DMS53 treated with DMSO at 0.1 percent for 48 hours (cell line): ENCODE measurements around the gene STUM.

Source experiments
- DNase-seq: peaks from one replicate; lab custom pipeline; 2025; ENCODE audit not compliant: unreplicated experiment; lab: John Stamatoyannopoulos, UW

STUM gene

GRCh38 chr1:226650236-226650841 lies 101.8 kb downstream of the STUM start:
- no peak for DNase-seq

GRCh38 chr1:226651041-226651731 lies 102.6 kb downstream of the STUM start:
- no peak for DNase-seq

- DNase-seq, result no peak
Observed at GRCh38 chr1:226651732-226652105, 103.2 kb downstream of the STUM start.

GRCh38 chr1:226652613-226653012 lies 104.0 kb downstream of the STUM start:
- no peak for DNase-seq

GRCh38 chr1:226653311-226653921 lies 104.9 kb downstream of the STUM start:
- DNase-seq, result no peak

GRCh38 chr1:226654046-226654667 lies 105.6 kb downstream of the STUM start:
- DNase-seq, result no peak

GRCh38 chr1:226654668-226655055 lies 106.1 kb downstream of the STUM start:
- DNase-seq, result no peak

DNA sequence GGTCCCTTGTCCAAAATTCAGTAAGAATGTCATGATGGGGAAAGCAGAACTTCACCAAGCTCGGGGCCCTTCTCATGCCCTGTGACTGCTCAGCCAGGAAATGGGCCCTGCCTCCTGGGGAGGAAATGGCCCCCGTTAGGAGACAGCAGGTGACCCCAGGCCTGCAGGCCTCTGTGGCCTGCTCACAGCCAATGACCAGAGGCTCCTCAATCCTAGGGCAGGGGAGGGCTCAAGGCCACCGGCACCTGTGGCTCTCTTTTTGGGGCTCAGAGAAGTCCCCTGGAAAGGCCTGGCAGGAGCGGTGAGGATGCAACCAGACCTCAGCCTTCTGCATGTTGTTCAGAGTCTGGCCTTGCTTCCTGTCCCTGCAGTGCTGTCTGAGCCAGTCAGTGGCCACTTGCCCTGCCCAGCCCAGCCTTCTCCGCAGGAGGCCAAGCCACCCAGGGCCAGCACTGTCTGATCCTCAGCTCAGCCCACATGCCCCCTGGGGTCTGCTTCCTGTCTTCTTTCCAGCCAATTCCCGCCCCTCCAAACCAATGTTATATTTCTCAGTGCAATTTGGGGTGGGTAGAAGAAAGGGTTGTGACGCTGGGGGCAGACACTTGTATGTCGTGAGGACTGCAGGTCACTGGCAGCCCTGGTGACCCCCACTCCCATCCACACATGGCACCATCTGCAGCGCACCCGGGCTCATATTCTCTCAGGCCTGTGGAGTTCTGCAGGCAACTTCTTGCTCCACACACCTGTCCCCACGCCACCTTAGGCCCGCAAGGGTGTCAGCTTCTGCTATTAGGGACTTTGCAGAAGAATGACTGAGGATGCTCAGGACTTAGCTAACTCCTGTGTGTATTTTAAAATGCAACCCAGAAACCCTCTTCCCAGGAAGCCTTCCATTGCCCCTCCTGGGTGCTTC lies 106.9 kb downstream of the STUM start:
- DNase-seq, result no peak

DNA sequence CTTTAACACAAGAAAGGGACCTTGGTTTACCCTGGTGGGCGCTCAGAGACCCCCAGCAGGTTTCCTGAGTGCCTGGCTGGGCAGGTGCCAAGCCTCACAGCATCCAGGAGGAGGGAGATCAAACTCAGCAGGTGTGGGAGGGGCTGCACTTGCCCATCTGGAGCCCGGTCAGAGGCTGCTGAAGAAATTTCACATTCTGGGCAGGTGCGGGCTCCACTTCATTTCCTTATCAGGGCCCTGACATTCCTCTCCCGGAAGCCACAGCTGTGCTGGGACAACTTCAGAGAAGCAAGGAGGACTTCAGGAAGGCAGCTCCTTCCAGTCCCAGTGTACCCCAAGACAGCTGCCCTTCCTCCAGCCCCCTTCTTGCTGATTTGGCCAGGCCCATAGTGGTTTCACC lies 107.6 kb downstream of the STUM start:
- DNase-seq, result peak; percentile 67

DNA sequence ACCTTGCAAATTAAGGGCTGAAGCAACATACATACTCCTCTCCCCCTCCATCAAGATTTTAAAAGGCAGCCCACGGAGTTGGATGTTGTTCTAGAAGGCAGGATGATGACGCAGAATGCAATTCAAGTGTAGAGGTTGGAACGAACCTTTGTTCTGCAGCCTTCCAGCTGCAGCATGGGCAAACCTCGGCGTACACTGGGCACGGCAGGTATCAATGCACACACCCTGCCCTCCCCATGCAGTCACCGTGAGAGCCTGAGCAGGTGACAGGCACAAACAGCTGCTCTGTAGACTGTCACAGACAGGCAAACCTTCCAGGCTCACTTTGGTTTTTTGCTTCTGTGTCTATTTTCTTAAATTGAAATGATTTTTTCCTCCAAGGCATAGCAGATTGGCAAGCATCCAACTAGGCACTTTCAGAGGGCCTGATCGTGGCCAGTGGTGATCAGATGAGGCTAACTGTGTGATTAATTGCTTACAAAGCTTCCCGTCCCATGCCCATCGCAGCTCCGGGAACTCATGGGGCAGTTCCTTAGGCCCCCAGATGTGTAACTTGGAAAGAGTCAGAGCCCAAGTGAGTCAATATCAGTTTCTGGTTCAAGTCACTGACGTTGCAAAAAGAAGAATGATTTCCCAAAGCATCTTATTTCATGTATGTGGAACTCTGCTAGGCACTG lies 108.2 kb downstream of the STUM start:
- DNase-seq, result peak; percentile 88

DNA sequence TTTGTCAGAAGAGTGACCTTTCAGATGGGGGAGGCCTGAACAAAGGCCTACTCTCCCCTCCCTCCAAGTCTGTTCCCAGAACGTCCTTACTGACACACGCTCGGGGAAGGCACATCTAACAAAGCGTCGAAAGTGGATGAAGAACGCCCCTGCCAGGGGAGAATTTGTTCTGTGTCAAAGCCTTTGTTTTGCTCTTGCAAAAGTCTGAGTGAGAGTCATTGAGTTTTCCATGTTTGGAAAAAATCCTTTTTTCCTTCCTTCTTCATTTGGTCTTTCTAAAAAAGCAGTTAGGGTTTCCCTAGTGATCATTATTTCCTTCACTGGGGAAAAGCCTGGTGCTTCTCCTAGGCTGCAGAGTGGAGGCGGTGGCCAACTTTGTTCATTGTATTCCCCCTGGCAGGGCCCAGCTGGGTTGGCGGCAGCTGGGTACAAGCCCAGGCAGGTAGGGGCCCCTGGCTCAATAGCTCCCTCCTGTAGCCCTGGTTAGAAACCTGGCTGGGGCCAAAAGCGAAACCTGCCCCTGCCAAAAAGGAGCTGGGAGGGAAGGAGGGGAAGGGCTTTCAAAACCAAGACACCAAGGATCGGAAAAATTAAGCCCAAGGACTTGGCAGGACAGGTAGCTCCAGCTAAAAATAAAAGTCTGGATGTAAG lies 109.5 kb downstream of the STUM start:
- DNase-seq, result no peak

DNA sequence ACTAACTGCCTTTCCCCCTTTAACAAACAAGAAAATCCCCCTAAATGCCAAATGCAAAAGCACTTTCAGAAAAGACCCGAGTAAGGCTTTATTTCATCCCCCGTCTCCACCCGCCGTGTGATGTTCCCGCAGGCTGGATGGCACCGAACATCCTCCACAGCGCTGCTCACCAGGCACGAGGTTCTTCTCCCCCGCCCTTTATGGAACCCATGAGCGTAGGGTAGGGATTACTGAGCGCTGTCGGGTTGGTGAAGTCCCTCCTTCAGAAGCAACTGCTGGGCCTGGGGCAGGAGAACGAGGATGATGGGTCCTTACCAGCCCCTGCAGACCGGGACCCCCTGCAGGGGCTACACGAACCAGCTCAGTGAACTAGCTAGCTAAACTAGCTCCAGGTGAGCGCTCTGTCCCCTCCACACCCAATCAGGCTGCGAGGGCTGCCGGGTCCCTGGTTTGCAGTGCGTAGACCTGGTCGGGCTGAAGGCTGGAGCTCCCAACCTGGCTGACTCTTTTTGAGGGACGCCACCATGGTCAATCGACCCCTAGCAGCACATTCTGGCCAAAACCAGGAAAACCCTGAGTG lies 110.1 kb downstream of the STUM start:
- DNase-seq, result no peak
